Measurements from ENCODE around the gene SLFNL1. TPM values are rescaled to one million over a fixed set of nuclear protein-coding genes. Genes with fewer than 3 reads are reported as not detected.

Gene SLFNL1
- polyA plus RNA-seq, 2 of the 4 experiments (the other 2 are of a cell fraction): 0.01 to 0.03 TPM

GRCh38 chr1:41018018-41018410 is 3.5 kb downstream of the SLFNL1 start:
- ATAC-seq (peak; percentile 0 to 1; a peak in 3 of 6 replicates), FAIRE-seq (no peak), DNase-seq (ENCODE audit: low read depth in 1 of 2, low spot score in 1 of 2) (no peak)
- peak overlapping the region in 1 of 2 experiments; percentile 26; a peak in 2 of 6 replicates for H3K27ac ChIP-seq
- no peak overlapping the region for H3K4me3 ChIP-seq
- ChIA-PET CTCF (no interaction called here), POLR2A (no interaction called here)
- no peaks in the 10 kb centered on the region for H3K9me3 ChIP-seq
- no peak overlapping the region for H3K4me2 ChIP-seq
- H3K4me1 ChIP-seq: peaks cover 55% of the 10 kb centered on the region
- WGBS (ENCODE audit: missing lambda C conversion rate): 100% methylated on average over 1 of the region's 8 CpGs
- no peak for TF ChIP-seq RFX5 (IDR thresholded peaks at IDR 0.05)
- no peak for TF ChIP-seq MAX (IDR thresholded peaks at IDR 0.05)
- no peak for TF ChIP-seq MYC (IDR thresholded peaks at IDR 0.05; ENCODE audit: borderline replicate concordance, low read length)
- TF ChIP-seq, protein P1, sequence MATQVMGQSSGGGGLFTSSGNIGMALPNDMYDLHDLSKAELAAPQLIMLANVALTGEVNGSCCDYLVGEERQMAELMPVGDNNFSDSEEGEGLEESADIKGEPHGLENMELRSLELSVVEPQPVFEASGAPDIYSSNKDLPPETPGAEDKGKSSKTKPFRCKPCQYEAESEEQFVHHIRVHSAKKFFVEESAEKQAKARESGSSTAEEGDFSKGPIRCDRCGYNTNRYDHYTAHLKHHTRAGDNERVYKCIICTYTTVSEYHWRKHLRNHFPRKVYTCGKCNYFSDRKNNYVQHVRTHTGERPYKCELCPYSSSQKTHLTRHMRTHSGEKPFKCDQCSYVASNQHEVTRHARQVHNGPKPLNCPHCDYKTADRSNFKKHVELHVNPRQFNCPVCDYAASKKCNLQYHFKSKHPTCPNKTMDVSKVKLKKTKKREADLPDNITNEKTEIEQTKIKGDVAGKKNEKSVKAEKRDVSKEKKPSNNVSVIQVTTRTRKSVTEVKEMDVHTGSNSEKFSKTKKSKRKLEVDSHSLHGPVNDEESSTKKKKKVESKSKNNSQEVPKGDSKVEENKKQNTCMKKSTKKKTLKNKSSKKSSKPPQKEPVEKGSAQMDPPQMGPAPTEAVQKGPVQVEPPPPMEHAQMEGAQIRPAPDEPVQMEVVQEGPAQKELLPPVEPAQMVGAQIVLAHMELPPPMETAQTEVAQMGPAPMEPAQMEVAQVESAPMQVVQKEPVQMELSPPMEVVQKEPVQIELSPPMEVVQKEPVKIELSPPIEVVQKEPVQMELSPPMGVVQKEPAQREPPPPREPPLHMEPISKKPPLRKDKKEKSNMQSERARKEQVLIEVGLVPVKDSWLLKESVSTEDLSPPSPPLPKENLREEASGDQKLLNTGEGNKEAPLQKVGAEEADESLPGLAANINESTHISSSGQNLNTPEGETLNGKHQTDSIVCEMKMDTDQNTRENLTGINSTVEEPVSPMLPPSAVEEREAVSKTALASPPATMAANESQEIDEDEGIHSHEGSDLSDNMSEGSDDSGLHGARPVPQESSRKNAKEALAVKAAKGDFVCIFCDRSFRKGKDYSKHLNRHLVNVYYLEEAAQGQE (IDR thresholded peaks at IDR 0.05): no peak
- TF ChIP-seq RNF2 (IDR thresholded peaks at IDR 0.05; ENCODE audit: borderline replicate concordance, low read depth): no peak
- TF ChIP-seq RARB (CRISPR knock-in tag; IDR thresholded peaks at IDR 0.05): no peak
- TF ChIP-seq, protein P2, sequence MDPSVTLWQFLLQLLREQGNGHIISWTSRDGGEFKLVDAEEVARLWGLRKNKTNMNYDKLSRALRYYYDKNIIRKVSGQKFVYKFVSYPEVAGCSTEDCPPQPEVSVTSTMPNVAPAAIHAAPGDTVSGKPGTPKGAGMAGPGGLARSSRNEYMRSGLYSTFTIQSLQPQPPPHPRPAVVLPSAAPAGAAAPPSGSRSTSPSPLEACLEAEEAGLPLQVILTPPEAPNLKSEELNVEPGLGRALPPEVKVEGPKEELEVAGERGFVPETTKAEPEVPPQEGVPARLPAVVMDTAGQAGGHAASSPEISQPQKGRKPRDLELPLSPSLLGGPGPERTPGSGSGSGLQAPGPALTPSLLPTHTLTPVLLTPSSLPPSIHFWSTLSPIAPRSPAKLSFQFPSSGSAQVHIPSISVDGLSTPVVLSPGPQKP (IDR thresholded peaks at IDR 0.05; ENCODE audit: low read depth, low read length): no peak

GRCh38 chr1:41017141-41018017 is 4.1 kb downstream of the SLFNL1 start:
- peak in 1 of 2 experiments; percentile 1; a peak in 3 of 6 replicates for ATAC-seq
- Histone ChIP-seq H3K4me3 (no peak overlapping the region), H3K9me3 (no peaks in the 10 kb centered on the region), H3K4me1 (peaks cover 61% of the 10 kb centered on the region), H3K4me2 (no peak overlapping the region), H3K27ac (no peak overlapping the region; a peak in 1 of 6 replicates)
- 89% methylated on average over 12 of the region's 44 CpGs for WGBS (ENCODE audit: missing lambda C conversion rate)
- no peak for DNase-seq (ENCODE audit: low read depth in 1 of 2, low spot score in 1 of 2)
- TF ChIP-seq POLR2AphosphoS2 (conservative IDR thresholded peaks at IDR 0.05; ENCODE audit: low read length) (peak; percentile 64), RCOR1 (IDR thresholded peaks at IDR 0.05; ENCODE audit: low read depth, low read length) (no peak), HOXA7 (CRISPR knock-in tag; IDR thresholded peaks at IDR 0.05) (no peak), NFE2L2 (conservative IDR thresholded peaks at IDR 0.05; ENCODE audit: low read length) (no peak), CBX2 (IDR thresholded peaks at IDR 0.05; ENCODE audit: borderline replicate concordance, low read depth) (no peak), HOXB13 (CRISPR knock-in tag; IDR thresholded peaks at IDR 0.05; ENCODE audit: low read depth) (no peak), FOSL2 (IDR thresholded peaks at IDR 0.05) (no peak), FOSL2 (CRISPR knock-in tag; IDR thresholded peaks at IDR 0.05) (no peak), HOXB5 (CRISPR knock-in tag; IDR thresholded peaks at IDR 0.05) (no peak)
- FAIRE-seq: no peak
- ChIA-PET POLR2A (no interaction called here), CTCF (interaction anchor here (2.2 kb wide), 1 partner anchor 168 kb away, joined by 5 read pairs; no protein-coding TSS in a partner anchor)
